ENCODE results near the gene CROCC2. TPM values are rescaled to one million over a fixed set of nuclear protein-coding genes. Genes with fewer than 3 reads are reported as not detected.

The CROCC2 gene
- total RNA-seq, 1 donor from 2014 or later, result not detected

- TF ChIP-seq CTCF (IDR thresholded peaks at IDR 0.05), result no peak
- Mint-ChIP-seq H3K4me3 (ENCODE audit: unreplicated experiment) (no peak overlapping the region), H3K27ac (ENCODE audit: unreplicated experiment) (no peak overlapping the region), H3K4me1 (ENCODE audit: low read depth) (peaks cover 20% of the 10 kb centered on the region), H3K36me3 (ENCODE audit: low read depth) (peaks cover 8% of the 10 kb centered on the region), H3K27me3 (ENCODE audit: low read depth) (peaks cover 27% of the 10 kb centered on the region), H3K9me3 (ENCODE audit: low read depth) (peaks cover 16% of the 10 kb centered on the region)
- DNase-seq (ENCODE audit: low spot score), result peak; percentile 84
Measured at GRCh38 chr2:241009191-241009590, 103.1 kb downstream of the CROCC2 start.

- Mint-ChIP-seq H3K27me3 (ENCODE audit: low read depth) (peaks cover 31% of the 10 kb centered on the region), H3K9me3 (ENCODE audit: low read depth) (peaks cover 16% of the 10 kb centered on the region), H3K4me3 (ENCODE audit: unreplicated experiment) (peak overlapping the region; percentile 41), H3K4me1 (ENCODE audit: low read depth) (peaks cover 20% of the 10 kb centered on the region), H3K27ac (ENCODE audit: unreplicated experiment) (peak overlapping the region; percentile 65), H3K36me3 (ENCODE audit: low read depth) (peaks cover 8% of the 10 kb centered on the region)
- peak; percentile 39 for TF ChIP-seq CTCF (IDR thresholded peaks at IDR 0.05)
- DNase-seq (ENCODE audit: low spot score), result peak; percentile 82
Measured at GRCh38 chr2:241009601-241010530, 103.7 kb downstream of the CROCC2 start.

GRCh38 chr2:241010531-241011295 lies 104.6 kb downstream of the CROCC2 start:
- TF ChIP-seq CTCF (IDR thresholded peaks at IDR 0.05), result no peak
- peaks cover 20% of the 10 kb centered on the region for H3K4me1 Mint-ChIP-seq (ENCODE audit: low read depth)
- no peak overlapping the region for H3K27ac Mint-ChIP-seq (ENCODE audit: unreplicated experiment)
- peaks cover 4% of the 10 kb centered on the region for H3K36me3 Mint-ChIP-seq (ENCODE audit: low read depth)
- H3K9me3 Mint-ChIP-seq (ENCODE audit: low read depth), result peaks cover 11% of the 10 kb centered on the region
- H3K27me3 Mint-ChIP-seq (ENCODE audit: low read depth), result peaks cover 39% of the 10 kb centered on the region
- DNase-seq (ENCODE audit: low spot score), result peak; percentile 66
- no peak overlapping the region for H3K4me3 Mint-ChIP-seq (ENCODE audit: unreplicated experiment)

GRCh38 chr2:241011296-241011600 lies 105.1 kb downstream of the CROCC2 start:
- Mint-ChIP-seq H3K4me3 (ENCODE audit: unreplicated experiment) (no peak overlapping the region), H3K9me3 (ENCODE audit: low read depth) (peaks cover 6% of the 10 kb centered on the region), H3K4me1 (ENCODE audit: low read depth) (peaks cover 20% of the 10 kb centered on the region), H3K36me3 (ENCODE audit: low read depth) (no peaks in the 10 kb centered on the region), H3K27me3 (ENCODE audit: low read depth) (peaks cover 41% of the 10 kb centered on the region), H3K27ac (ENCODE audit: unreplicated experiment) (no peak overlapping the region)
- no peak for TF ChIP-seq CTCF (IDR thresholded peaks at IDR 0.05)
- DNase-seq (ENCODE audit: low spot score), result peak; percentile 76

- DNase-seq (ENCODE audit: low spot score), result peak; percentile 72
- Mint-ChIP-seq H3K9me3 (ENCODE audit: low read depth) (no peaks in the 10 kb centered on the region), H3K4me1 (ENCODE audit: low read depth) (peaks cover 20% of the 10 kb centered on the region), H3K27me3 (ENCODE audit: low read depth) (peaks cover 40% of the 10 kb centered on the region), H3K4me3 (ENCODE audit: unreplicated experiment) (no peak overlapping the region), H3K27ac (ENCODE audit: unreplicated experiment) (no peak overlapping the region), H3K36me3 (ENCODE audit: low read depth) (no peaks in the 10 kb centered on the region)
- no peak for TF ChIP-seq CTCF (IDR thresholded peaks at IDR 0.05)
Measured at GRCh38 chr2:241011751-241012510, 105.8 kb downstream of the CROCC2 start.

Data from chondrocyte (in vitro differentiated cells).